PC-3 (cell line): ENCODE results near the gene UBQLN3. TPM values are rescaled to one million over a fixed set of nuclear protein-coding genes. Genes with fewer than 3 reads are reported as not detected.

ENCODE experiments used
- ATAC-seq: fragments of 200-7000 bp; cut with Tn5 transposase; 2 replicates; pipeline ENCODE4 v1.9.1; 2020; ENCODE audit warnings: mild to moderate bottlenecking, moderate library complexity
- BruUV-seq: library from RNA; stranded (reverse); fragments of 400-500 nt; replicated peaks from 2 replicates; lab custom pipeline; 2021; lab: Mats Ljungman, UMichigan
- CTCF ChIA-PET: fragments of 300-600 bp; sonication (Branson Sonifier 250); formaldehyde crosslinking; loops from one replicate; lab custom pipeline; 2022; ENCODE audit warnings: antibody characterized with exemption; lab: Charles Lee
- POLR2A ChIA-PET: fragments of 300-600 bp; sonication (Branson Sonifier 250); formaldehyde crosslinking; loops from one replicate; lab custom pipeline; 2022; ENCODE audit warnings: antibody characterized with exemption; ENCODE audit not compliant: unreplicated experiment; lab: Charles Lee
- DNase-seq: peaks from one replicate; pipeline ENCODE4 v3.0.0-alpha.2; 2015
- H2AFZ ChIP-seq: fragments of 300-600 bp; sonication (generic); 2 replicates; pipeline ENCODE4 v1.6.0; 2016; ENCODE audit warnings: antibody characterized with exemption, low read length
- H3F3A ChIP-seq: fragments of 300-600 bp; sonication (generic); one replicate; pipeline ENCODE4 v1.6.0; 2017; ENCODE audit warnings: antibody characterized with exemption, low read length, control low read depth, mild to moderate bottlenecking; ENCODE audit not compliant: unreplicated experiment
- H3K27ac ChIP-seq: fragments of 300-600 bp; sonication (generic); 2 replicates; pipeline ENCODE4 v1.5.1; 2016; ENCODE audit warnings: mild to moderate bottlenecking, low read length
- H3K27me3 ChIP-seq: fragments of 300-600 bp; sonication (generic); 2 replicates; pipeline ENCODE4 v1.6.1; 2016; ENCODE audit warnings: low read length, mixed read lengths
- H3K36me3 ChIP-seq: fragments of 300-600 bp; sonication (generic); 2 replicates; pipeline ENCODE4 v1.6.1; 2016; ENCODE audit warnings: low read depth, mixed run types, low read length, mixed read lengths
- H3K4me1 ChIP-seq: fragments of 300-600 bp; sonication (generic); 2 replicates; pipeline ENCODE4 v1.5.1; 2016; ENCODE audit warnings: low read length; ENCODE audit not compliant: insufficient read depth
- H3K4me2 ChIP-seq: fragments of 300-600 bp; sonication (generic); 2 replicates; pipeline ENCODE4 v1.6.0; 2016; ENCODE audit warnings: low read length
- H3K4me3 ChIP-seq: fragments of 300-600 bp; sonication (generic); 2 replicates; pipeline ENCODE4 v1.5.1; 2016; ENCODE audit warnings: mild to moderate bottlenecking, low read length, mixed read lengths
- H3K79me2 ChIP-seq: fragments of 300-600 bp; sonication (generic); 2 replicates; pipeline ENCODE4 v1.6.1; 2017; ENCODE audit warnings: low read length, mixed read lengths
- H3K9ac ChIP-seq: fragments of 300-600 bp; sonication (generic); 2 replicates; pipeline ENCODE4 v1.6.0; 2016; ENCODE audit warnings: mild to moderate bottlenecking, low read length
- H3K9me2 ChIP-seq: fragments of 300-600 bp; sonication (generic); replicated peaks from 2 replicates; pipeline ENCODE4 v1.6.1; 2016; ENCODE audit warnings: mixed run types, low read length, mixed read lengths
- H3K9me3 ChIP-seq: fragments of 300-600 bp; sonication (generic); 2 replicates; pipeline ENCODE4 v1.6.1; 2016; ENCODE audit warnings: low read length, mixed read lengths
- H4K20me1 ChIP-seq: fragments of 300-600 bp; sonication (generic); 2 replicates; pipeline ENCODE4 v1.6.1; 2016; ENCODE audit warnings: low read length, mixed read lengths
- CTCF ChIP-seq: fragments of 300-600 bp; sonication (generic); conservative IDR thresholded peaks from 2 replicates; pipeline ENCODE4 v1.5.1; 2017; ENCODE audit warnings: antibody characterized with exemption, low read depth, mild to moderate bottlenecking, low read length
- EZH2 ChIP-seq: fragments of 300-600 bp; sonication (generic); IDR thresholded peaks from one replicate; pipeline ENCODE4 v1.6.1; 2017; ENCODE audit warnings: antibody characterized with exemption, mild to moderate bottlenecking, low read length; ENCODE audit not compliant: unreplicated experiment
- EZH2phosphoT487 ChIP-seq: fragments of 300-600 bp; sonication (generic); IDR thresholded peaks from 2 replicates; pipeline ENCODE4 v1.6.1; 2018; ENCODE audit warnings: mild to moderate bottlenecking, antibody characterized with exemption, low read length, borderline replicate concordance
- intact Hi-C: fragments of 100-400 bp; cut with micrococcal nuclease; formaldehyde crosslinking; loops from 2 replicates; pipeline ENCODE4 v1.9.0; 2023
- total RNA-seq: library from RNA; depleted of rRNA; stranded (reverse); fragments of >200 nt; gene quantifications from 2 replicates; pipeline ENCODE4 v1.2.3, GENCODE V29; 2014

UBQLN3 gene
- total RNA-seq, 1 experiment from 2014 or later = not detected

GRCh38 chr11:5531053-5531831, 21.5 kb upstream of the UBQLN3 start:
- Histone ChIP-seq H4K20me1 (no peaks in the 10 kb centered on the region), H3K36me3 (no peaks in the 10 kb centered on the region), H2AFZ (no peak overlapping the region), H3K27me3 (peaks cover 27% of the 10 kb centered on the region), H3K27ac (no peak overlapping the region), H3K4me1 (no peaks in the 10 kb centered on the region), H3K4me2 (no peak overlapping the region), H3K9me3 (no peaks in the 10 kb centered on the region), H3K4me3 (no peak overlapping the region), H3K9ac (no peak overlapping the region), H3K9me2 (no peaks in the 10 kb centered on the region), H3K79me2 (no peaks in the 10 kb centered on the region), H3F3A (no peaks in the 10 kb centered on the region)
- POLR2A ChIA-PET = no interaction called here
- DNase-seq (no peak), ATAC-seq (no peak)
- TF ChIP-seq EZH2 (no peak), EZH2phosphoT487 (no peak), CTCF (no peak)
- no TSS peak for BruUV-seq
- CTCF ChIA-PET = no interaction called here
- intact Hi-C loops = no loop called here

GRCh38 chr11:5528495-5528894, 18.7 kb upstream of the UBQLN3 start:
- no peak overlapping the region for H3K27ac ChIP-seq
- H3F3A ChIP-seq = no peaks in the 10 kb centered on the region
- POLR2A ChIA-PET = no interaction called here
- no peaks in the 10 kb centered on the region for H3K9me2 ChIP-seq
- intact Hi-C loops = no loop called here
- H4K20me1 ChIP-seq = no peaks in the 10 kb centered on the region
- CTCF ChIA-PET = no interaction called here
- no peak overlapping the region for H3K9ac ChIP-seq
- H3K4me2 ChIP-seq = no peak overlapping the region
- peaks cover 40% of the 10 kb centered on the region for H3K27me3 ChIP-seq
- no peaks in the 10 kb centered on the region for H3K9me3 ChIP-seq
- TF ChIP-seq CTCF (no peak), EZH2phosphoT487 (no peak), EZH2 (no peak)
- H3K4me1 ChIP-seq = no peaks in the 10 kb centered on the region
- no TSS peak for BruUV-seq
- ATAC-seq = no peak
- H3K79me2 ChIP-seq = no peaks in the 10 kb centered on the region
- H2AFZ ChIP-seq = no peak overlapping the region
- H3K4me3 ChIP-seq = no peak overlapping the region
- H3K36me3 ChIP-seq = no peaks in the 10 kb centered on the region
- DNase-seq = no peak

- no peak overlapping the region for H3K27ac ChIP-seq
- H3K79me2 ChIP-seq = no peaks in the 10 kb centered on the region
- peaks cover 33% of the 10 kb centered on the region for H3K27me3 ChIP-seq
- no peak overlapping the region for H3K4me2 ChIP-seq
- no peak overlapping the region for H3K9ac ChIP-seq
- no peak overlapping the region for H3K4me3 ChIP-seq
- no peaks in the 10 kb centered on the region for H3K36me3 ChIP-seq
- intact Hi-C loops = no loop called here
- no peaks in the 10 kb centered on the region for H3K4me1 ChIP-seq
- ChIA-PET CTCF (no interaction called here), POLR2A (no interaction called here)
- H4K20me1 ChIP-seq = no peaks in the 10 kb centered on the region
- no peak overlapping the region for H2AFZ ChIP-seq
- DNase-seq (no peak), ATAC-seq (no peak)
- TF ChIP-seq EZH2 (no peak), EZH2phosphoT487 (no peak), CTCF (no peak)
- no TSS peak for BruUV-seq
- H3F3A ChIP-seq = no peaks in the 10 kb centered on the region
- no peaks in the 10 kb centered on the region for H3K9me2 ChIP-seq
- no peaks in the 10 kb centered on the region for H3K9me3 ChIP-seq
These were observed 18.0 kb upstream of the UBQLN3 start for GRCh38 chr11:5527716-5528115.
